GM10248 (cell line): ENCODE results near the gene HCRTR1.

Source experiments
- CTCF ChIA-PET: fragments of 300-600 bp; sonication (Branson Sonifier 250); formaldehyde crosslinking; extraction: SDS; loops from one replicate; lab custom pipeline; 2021; ENCODE audit warnings: antibody characterized with exemption; lab: Yijun Ruan, JAX
- POLR2A ChIA-PET: fragments of 350-650 bp; sonication (Branson Sonifier 250); formaldehyde crosslinking; extraction: SDS; loops from one replicate; lab custom pipeline; 2020; ENCODE audit warnings: antibody characterized with exemption; lab: Yijun Ruan, JAX
- DNase-seq: peaks from one replicate; pipeline ENCODE4 v3.0.0; 2012; ENCODE audit errors: extremely low spot score
- TF ChIP-seq, protein P1 (sequence below): IDR thresholded peaks from 2 replicates; pipeline ENCODE4 v1.5.1; 2012; ENCODE audit warnings: mild to moderate bottlenecking, low read depth; ENCODE audit errors: extremely low read depth, missing control alignments, control extremely low read depth

HCRTR1 gene

GRCh38 chr1:31667065-31667785 is 49.7 kb downstream of the HCRTR1 start:
- no peak for DNase-seq
- TF ChIP-seq, protein P1, sequence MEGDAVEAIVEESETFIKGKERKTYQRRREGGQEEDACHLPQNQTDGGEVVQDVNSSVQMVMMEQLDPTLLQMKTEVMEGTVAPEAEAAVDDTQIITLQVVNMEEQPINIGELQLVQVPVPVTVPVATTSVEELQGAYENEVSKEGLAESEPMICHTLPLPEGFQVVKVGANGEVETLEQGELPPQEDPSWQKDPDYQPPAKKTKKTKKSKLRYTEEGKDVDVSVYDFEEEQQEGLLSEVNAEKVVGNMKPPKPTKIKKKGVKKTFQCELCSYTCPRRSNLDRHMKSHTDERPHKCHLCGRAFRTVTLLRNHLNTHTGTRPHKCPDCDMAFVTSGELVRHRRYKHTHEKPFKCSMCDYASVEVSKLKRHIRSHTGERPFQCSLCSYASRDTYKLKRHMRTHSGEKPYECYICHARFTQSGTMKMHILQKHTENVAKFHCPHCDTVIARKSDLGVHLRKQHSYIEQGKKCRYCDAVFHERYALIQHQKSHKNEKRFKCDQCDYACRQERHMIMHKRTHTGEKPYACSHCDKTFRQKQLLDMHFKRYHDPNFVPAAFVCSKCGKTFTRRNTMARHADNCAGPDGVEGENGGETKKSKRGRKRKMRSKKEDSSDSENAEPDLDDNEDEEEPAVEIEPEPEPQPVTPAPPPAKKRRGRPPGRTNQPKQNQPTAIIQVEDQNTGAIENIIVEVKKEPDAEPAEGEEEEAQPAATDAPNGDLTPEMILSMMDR, result no peak
- POLR2A ChIA-PET, result no interaction called here
- CTCF ChIA-PET, result interaction anchor here (1.1 to 11.0 kb wide), 6 partner anchors 16 to 396 kb away, joined by 3 to 87 read pairs (median 20); partner anchors contain the start of gene COL16A1

DNA sequence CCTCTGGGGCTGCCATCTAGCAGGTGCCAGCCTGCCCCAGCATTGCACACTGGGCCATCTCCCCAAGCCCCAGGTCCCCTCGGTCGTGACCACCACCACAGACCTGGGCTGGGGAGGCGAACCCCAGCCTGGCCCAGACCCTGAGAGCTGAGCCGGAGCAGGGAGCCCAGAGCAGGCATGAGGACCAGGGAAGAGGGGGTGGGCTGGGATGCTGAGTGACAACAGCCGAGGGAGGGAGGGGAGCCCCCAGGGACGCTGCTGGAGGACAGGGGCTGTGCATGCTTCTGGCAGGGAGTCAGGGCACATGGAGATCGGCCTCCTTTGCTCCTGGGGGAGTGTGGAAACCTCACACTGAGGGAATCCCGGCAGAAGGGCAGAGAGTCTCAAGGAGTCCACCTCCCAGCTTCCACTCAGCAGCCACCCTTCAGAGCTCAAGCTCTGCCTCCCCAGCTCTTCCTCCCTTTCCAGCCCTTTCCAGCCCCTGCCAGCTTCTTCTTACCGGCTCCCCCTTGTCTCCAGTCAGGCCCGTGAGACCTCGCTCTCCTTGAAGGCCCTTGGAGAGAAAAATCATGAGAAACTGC is 50.9 kb downstream of the HCRTR1 start:
- POLR2A ChIA-PET, result no interaction called here
- TF ChIP-seq, protein P1, result no peak
- DNase-seq, result no peak
- CTCF ChIA-PET, result interaction anchor here (0.7 to 1.1 kb wide), 2 partner anchors 32 to 37 kb away, joined by 3 read pairs; no protein-coding TSS in a partner anchor

DNA sequence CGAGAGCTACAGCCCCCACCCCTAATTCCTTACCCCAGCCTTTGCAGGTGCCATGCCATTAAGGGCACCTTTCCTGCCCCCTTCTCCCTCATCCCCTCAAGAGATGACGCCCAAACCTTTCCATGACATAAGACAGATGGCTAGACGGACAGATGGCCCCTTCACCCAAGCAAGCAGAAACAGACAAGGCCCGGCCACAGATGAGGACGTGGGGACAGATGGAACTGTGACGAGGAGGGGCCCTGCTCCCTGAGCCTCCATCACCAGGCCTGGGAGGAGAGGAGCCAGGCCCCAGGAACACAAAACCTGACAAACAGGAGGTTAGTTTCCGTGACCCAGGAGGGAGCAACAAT is 51.9 kb downstream of the HCRTR1 start:
- DNase-seq, result no peak
- CTCF ChIA-PET, result interaction anchor here (1.3 kb wide), 1 partner anchor 45 kb away, joined by 4 read pairs; no protein-coding TSS in a partner anchor
- TF ChIP-seq, protein P1, result no peak
- POLR2A ChIA-PET, result no interaction called here

DNA sequence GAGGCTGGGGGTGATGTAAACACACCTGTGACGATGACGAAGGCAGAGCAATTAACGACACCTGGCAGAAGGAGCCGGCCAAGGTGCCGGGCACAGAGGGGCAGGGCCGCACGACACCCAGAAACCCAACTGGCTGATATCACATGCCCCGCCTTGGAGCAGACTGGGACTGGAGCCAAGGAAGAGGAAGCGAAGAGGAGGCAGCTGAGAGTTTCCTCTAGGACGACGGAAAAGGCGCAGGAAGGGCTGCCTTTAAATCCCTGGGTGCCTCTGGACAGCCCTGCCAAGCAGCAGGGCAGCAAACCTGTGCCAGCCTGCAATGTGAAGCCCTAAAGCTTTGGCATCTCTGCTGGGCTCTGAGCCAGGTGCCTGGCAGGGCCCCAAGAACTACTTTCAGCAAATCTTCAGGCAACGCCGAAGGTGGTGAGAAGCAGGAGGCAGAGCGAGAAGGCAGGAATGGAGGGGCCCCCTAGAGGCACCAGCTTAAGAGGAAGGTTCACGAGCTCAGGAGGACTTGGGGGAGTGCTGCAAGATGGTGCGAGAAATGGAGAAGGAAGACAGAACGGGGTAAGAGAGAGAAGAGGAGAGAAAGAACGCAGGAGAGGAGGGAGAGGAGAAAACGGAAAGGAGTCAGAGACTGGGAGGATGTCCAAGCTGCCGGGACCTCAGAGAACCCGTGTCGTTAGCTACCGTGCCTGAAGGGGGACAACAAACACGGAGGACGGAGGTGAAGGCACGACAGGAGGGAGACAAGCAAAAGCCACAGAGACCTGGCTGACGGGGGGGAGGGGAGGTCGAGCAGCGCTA is 52.5 kb downstream of the HCRTR1 start:
- TF ChIP-seq, protein P1, result no peak
- POLR2A ChIA-PET, result no interaction called here
- CTCF ChIA-PET, result interaction anchor here (1.3 to 2.6 kb wide), 3 partner anchors 33 to 119 kb away, joined by 4 to 8 read pairs (median 5); partner anchors contain the start of gene COL16A1
- DNase-seq, result no peak

DNA sequence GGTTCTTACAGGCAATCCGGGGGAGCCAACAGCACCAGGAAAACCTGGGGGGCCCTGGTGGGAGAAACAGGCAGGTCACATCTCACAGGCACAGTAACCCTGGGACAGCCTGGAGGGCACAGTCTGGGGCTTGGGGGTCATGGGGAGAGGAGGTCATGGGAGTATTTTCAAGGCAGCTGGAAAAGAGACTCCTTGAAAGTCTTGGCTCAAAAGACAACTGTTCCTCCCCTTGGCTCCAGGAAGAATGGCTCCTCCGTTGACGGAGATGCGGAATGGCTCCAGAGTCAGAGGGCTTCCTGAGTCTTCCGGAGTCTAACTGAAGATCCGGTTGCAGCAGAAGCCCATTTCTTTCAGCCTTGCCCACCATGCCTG is 53.1 kb downstream of the HCRTR1 start:
- DNase-seq, result no peak
- POLR2A ChIA-PET, result no interaction called here
- CTCF ChIA-PET, result interaction anchor here (1.3 to 2.6 kb wide), 3 partner anchors 33 to 119 kb away, joined by 4 to 8 read pairs (median 5); partner anchors contain the start of gene COL16A1
- TF ChIP-seq, protein P1, result no peak

GRCh38 chr1:31671147-31671546 is 53.7 kb downstream of the HCRTR1 start:
- ChIA-PET CTCF (interaction anchor here (1.3 to 2.6 kb wide), 3 partner anchors 13 to 118 kb away, joined by 3 to 8 read pairs (median 5); partner anchors contain the start of gene COL16A1), POLR2A (no interaction called here)
- TF ChIP-seq, protein P1, result no peak
- no peak for DNase-seq
